ENCODE measurements around the gene ACVR2B.

ACVR2B gene

GRCh38 chr3:38519651-38520050 is 66.0 kb downstream of the ACVR2B start:
- TF ChIP-seq, protein P1, sequence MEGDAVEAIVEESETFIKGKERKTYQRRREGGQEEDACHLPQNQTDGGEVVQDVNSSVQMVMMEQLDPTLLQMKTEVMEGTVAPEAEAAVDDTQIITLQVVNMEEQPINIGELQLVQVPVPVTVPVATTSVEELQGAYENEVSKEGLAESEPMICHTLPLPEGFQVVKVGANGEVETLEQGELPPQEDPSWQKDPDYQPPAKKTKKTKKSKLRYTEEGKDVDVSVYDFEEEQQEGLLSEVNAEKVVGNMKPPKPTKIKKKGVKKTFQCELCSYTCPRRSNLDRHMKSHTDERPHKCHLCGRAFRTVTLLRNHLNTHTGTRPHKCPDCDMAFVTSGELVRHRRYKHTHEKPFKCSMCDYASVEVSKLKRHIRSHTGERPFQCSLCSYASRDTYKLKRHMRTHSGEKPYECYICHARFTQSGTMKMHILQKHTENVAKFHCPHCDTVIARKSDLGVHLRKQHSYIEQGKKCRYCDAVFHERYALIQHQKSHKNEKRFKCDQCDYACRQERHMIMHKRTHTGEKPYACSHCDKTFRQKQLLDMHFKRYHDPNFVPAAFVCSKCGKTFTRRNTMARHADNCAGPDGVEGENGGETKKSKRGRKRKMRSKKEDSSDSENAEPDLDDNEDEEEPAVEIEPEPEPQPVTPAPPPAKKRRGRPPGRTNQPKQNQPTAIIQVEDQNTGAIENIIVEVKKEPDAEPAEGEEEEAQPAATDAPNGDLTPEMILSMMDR (IDR thresholded peaks at IDR 0.05; ENCODE audit: low read length, missing control alignments) = no peak
- DNase-seq (ENCODE audit: low read depth) = no peak
- no peak overlapping the region for H3K4me3 ChIP-seq (replicated peaks; ENCODE audit: low read depth, low read length)

GRCh38 chr3:38521391-38521987 is 67.8 kb downstream of the ACVR2B start:
- DNase-seq (ENCODE audit: low read depth) = peak; percentile 85
- TF ChIP-seq, protein P1 (IDR thresholded peaks at IDR 0.05; ENCODE audit: low read length, missing control alignments) = peak; percentile 96
- H3K4me3 ChIP-seq (replicated peaks; ENCODE audit: low read depth, low read length) = no peak overlapping the region

GRCh38 chr3:38522002-38522401 is 68.3 kb downstream of the ACVR2B start:
- no peak overlapping the region for H3K4me3 ChIP-seq (replicated peaks; ENCODE audit: low read depth, low read length)
- TF ChIP-seq, protein P1 (IDR thresholded peaks at IDR 0.05; ENCODE audit: low read length, missing control alignments) = no peak
- no peak for DNase-seq (ENCODE audit: low read depth)

- TF ChIP-seq, protein P1 (IDR thresholded peaks at IDR 0.05; ENCODE audit: low read length, missing control alignments) = no peak
- no peak overlapping the region for H3K4me3 ChIP-seq (replicated peaks; ENCODE audit: low read depth, low read length)
- DNase-seq (ENCODE audit: low read depth) = no peak
These were observed 70.5 kb downstream of the ACVR2B start for GRCh38 chr3:38524141-38524739.

- TF ChIP-seq, protein P1 (IDR thresholded peaks at IDR 0.05; ENCODE audit: low read length, missing control alignments) = no peak
- no peak for DNase-seq (ENCODE audit: low read depth)
These were observed 73.1 kb downstream of the ACVR2B start for GRCh38 chr3:38526792-38527191.

DNA sequence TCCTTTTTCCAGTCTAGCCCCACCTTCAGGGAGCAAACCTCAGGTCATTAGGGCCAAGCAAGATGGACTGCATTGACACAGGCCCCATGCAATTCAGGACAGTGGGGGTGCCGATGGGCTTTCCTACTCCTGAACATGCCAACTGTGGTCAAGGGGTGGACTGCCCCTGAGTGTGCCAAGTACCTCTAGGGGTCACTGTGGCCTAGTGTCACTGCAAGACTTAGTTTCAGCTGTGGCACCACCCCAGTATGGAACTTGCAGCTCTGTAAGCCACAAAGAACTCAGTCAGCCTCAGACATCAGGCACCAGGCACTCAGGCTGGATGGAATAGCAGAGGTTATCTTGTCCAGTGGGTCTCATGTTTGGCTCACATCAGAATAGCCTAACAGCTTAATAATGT is 74.8 kb downstream of the ACVR2B start:
- TF ChIP-seq, protein P1 (IDR thresholded peaks at IDR 0.05; ENCODE audit: low read length, missing control alignments) = no peak
- no peak for DNase-seq (ENCODE audit: low read depth)
- H3K4me3 ChIP-seq (replicated peaks; ENCODE audit: low read depth, low read length) = no peak overlapping the region

More at GRCh38 chr3:38526792-38527191, 73.1 kb downstream of the ACVR2B start:
- no peak overlapping the region for H3K4me3 ChIP-seq (replicated peaks; ENCODE audit: low read depth, low read length)

DNA sequence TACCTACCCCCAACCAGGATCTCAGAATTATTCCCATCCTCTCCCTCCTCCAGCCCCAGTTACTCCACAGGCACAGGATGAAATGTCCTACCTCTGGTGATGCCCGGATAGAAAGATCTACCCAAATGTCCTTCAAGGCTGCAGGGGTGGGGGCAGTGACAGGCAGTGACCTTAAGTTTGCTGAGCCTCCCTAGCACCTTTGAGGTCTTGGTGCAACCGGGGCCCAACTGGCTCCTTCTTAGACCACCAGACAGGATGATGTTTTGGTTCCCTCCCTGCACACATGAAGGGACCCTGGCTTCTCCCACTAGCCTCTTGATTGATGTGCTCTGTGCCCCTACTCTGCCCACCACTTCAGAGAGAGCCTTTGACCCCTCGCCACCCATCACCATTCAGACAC is 78.8 kb downstream of the ACVR2B start:
- no peak overlapping the region for H3K4me3 ChIP-seq (replicated peaks; ENCODE audit: low read depth, low read length)
- TF ChIP-seq, protein P1 (IDR thresholded peaks at IDR 0.05; ENCODE audit: low read length, missing control alignments) = no peak
- no peak for DNase-seq (ENCODE audit: low read depth)
